ENCODE data around the gene LILRA5. TPM values are rescaled to one million over a fixed set of nuclear protein-coding genes. Genes with fewer than 3 reads are reported as not detected.
A peak's percentile ranks its signal among the peaks of the same experiment; 100 is the strongest.

The LILRA5 gene
- total RNA-seq, 5 donors from 2014 or later (not counting 1 experiment from before 2014, with no cell fraction given), result not detected

- no peaks in the 10 kb centered on the region for H3K9me3 Mint-ChIP-seq
- no peak overlapping the region for H3K4me3 Mint-ChIP-seq
- H3K9me3 ChIP-seq, result no peaks in the 10 kb centered on the region
- DNase-seq (no peak), ATAC-seq (replicated peaks in 1 of 4) (no peak)
- ChIA-PET POLR2A (no interaction called here), CTCF (interaction anchor here in 1 of 2 donors (0.6 kb wide), 1 partner anchor 311 kb away, joined by 3 read pairs; no protein-coding TSS in a partner anchor)
- H3K36me3 ChIP-seq (ENCODE audit: control insufficient read depth in 2 of 2, extremely low read depth in 1 of 2, insufficient read depth in 1 of 2, low read length in 1 of 2), result no peaks in the 10 kb centered on the region
- H3K4me1 ChIP-seq (ENCODE audit: control insufficient read depth in 1 of 2, extremely low read depth in 1 of 2, insufficient read depth in 2 of 2, low read length in 2 of 2), result peaks cover 0 to 5% of the 10 kb centered on the region in 2 experiments
- H3K27me3 ChIP-seq (replicated peaks in 1 of 2; ENCODE audit: control insufficient read depth in 2 of 2, extremely low read depth in 1 of 2, insufficient read depth in 2 of 2, low read length in 1 of 2), result peaks cover 0 to 56% of the 10 kb centered on the region in 2 experiments
- 77% methylated on average over 4 of the region's 6 CpGs for WGBS (ENCODE audit: insufficient coverage)
- H3K4me1 Mint-ChIP-seq, result peaks cover 0 to 2% (median 0%) of the 10 kb centered on the region in 3 donors
- no peak overlapping the region for H3K27ac Mint-ChIP-seq
- no peak overlapping the region for H3K27ac ChIP-seq (ENCODE audit: low read length)
- peaks cover 27 to 47% of the 10 kb centered on the region in 2 donors for H3K27me3 Mint-ChIP-seq
- H3K36me3 Mint-ChIP-seq, result no peaks in the 10 kb centered on the region
- H3K4me3 ChIP-seq (ENCODE audit: control insufficient read depth in 1 of 2, extremely low read depth in 1 of 2, low read length in 1 of 2), result no peak overlapping the region
Observed at GRCh38 chr19:54312011-54312410, 955 bp downstream of the LILRA5 start.

- Histone ChIP-seq H3K4me1 (ENCODE audit: control insufficient read depth in 1 of 2, extremely low read depth in 1 of 2, insufficient read depth in 2 of 2, low read length in 2 of 2) (no peaks in the 10 kb centered on the region), H3K36me3 (ENCODE audit: control insufficient read depth in 2 of 2, extremely low read depth in 1 of 2, insufficient read depth in 1 of 2, low read length in 1 of 2) (no peaks in the 10 kb centered on the region), H3K27ac (ENCODE audit: low read length) (no peak overlapping the region), H3K4me3 (ENCODE audit: control insufficient read depth in 1 of 2, extremely low read depth in 1 of 2, low read length in 1 of 2) (no peak overlapping the region), H3K9me3 (no peaks in the 10 kb centered on the region), H3K27me3 (replicated peaks in 1 of 2; ENCODE audit: control insufficient read depth in 2 of 2, extremely low read depth in 1 of 2, insufficient read depth in 2 of 2, low read length in 1 of 2) (peaks cover 0 to 56% of the 10 kb centered on the region in 2 experiments)
- H3K4me3 Mint-ChIP-seq, result no peak overlapping the region
- ATAC-seq (replicated peaks in 1 of 4), result no peak
- POLR2A ChIA-PET, result no interaction called here
- no peaks in the 10 kb centered on the region for H3K9me3 Mint-ChIP-seq
- peak overlapping the region in 1 of 2 donors; percentile 21 for H3K27ac Mint-ChIP-seq
- no CpG with 5 or more reads among the region's 5 CpGs for WGBS (ENCODE audit: insufficient coverage)
- H3K36me3 Mint-ChIP-seq, result no peaks in the 10 kb centered on the region
- CTCF ChIA-PET, result interaction anchor here in 1 of 2 donors (0.6 kb wide), 1 partner anchor 311 kb away, joined by 3 read pairs; no protein-coding TSS in a partner anchor
- DNase-seq, result no peak
- no peaks in the 10 kb centered on the region for H3K4me1 Mint-ChIP-seq
- H3K27me3 Mint-ChIP-seq, result peaks cover 27 to 44% of the 10 kb centered on the region in 2 donors
Observed at GRCh38 chr19:54311486-54311885, 1.5 kb downstream of the LILRA5 start.

- H3K36me3 ChIP-seq (ENCODE audit: control insufficient read depth in 2 of 2, extremely low read depth in 1 of 2, insufficient read depth in 1 of 2, low read length in 1 of 2), result no peaks in the 10 kb centered on the region
- no peak overlapping the region for H3K4me3 ChIP-seq (ENCODE audit: control insufficient read depth in 1 of 2, extremely low read depth in 1 of 2, low read length in 1 of 2)
- H3K4me3 Mint-ChIP-seq, result no peak overlapping the region
- ChIA-PET CTCF (no interaction called here), POLR2A (no interaction called here)
- no peaks in the 10 kb centered on the region for H3K9me3 ChIP-seq
- peaks cover 0 to 4% (median 0%) of the 10 kb centered on the region in 3 donors for H3K4me1 Mint-ChIP-seq
- WGBS (ENCODE audit: insufficient coverage), result no CpG with 5 or more reads among the region's 5 CpGs
- DNase-seq, result no peak
- peaks cover 20 to 40% of the 10 kb centered on the region in 2 donors for H3K27me3 Mint-ChIP-seq
- no peak overlapping the region for H3K27ac Mint-ChIP-seq
- no peak overlapping the region for H3K27ac ChIP-seq (ENCODE audit: low read length)
- no peaks in the 10 kb centered on the region for H3K36me3 Mint-ChIP-seq
- ATAC-seq (replicated peaks in 1 of 4), result no peak
- peaks cover 0 to 59% of the 10 kb centered on the region in 2 experiments for H3K27me3 ChIP-seq (replicated peaks in 1 of 2; ENCODE audit: control insufficient read depth in 2 of 2, extremely low read depth in 1 of 2, insufficient read depth in 2 of 2, low read length in 1 of 2)
- H3K4me1 ChIP-seq (ENCODE audit: control insufficient read depth in 1 of 2, extremely low read depth in 1 of 2, insufficient read depth in 2 of 2, low read length in 2 of 2), result peaks cover 0 to under 1% of the 10 kb centered on the region in 2 experiments
- no peaks in the 10 kb centered on the region for H3K9me3 Mint-ChIP-seq
Observed at GRCh38 chr19:54310543-54310942, 2.4 kb downstream of the LILRA5 start.

- peaks cover 2 to 11% (median 5%) of the 10 kb centered on the region in 3 donors for H3K4me1 Mint-ChIP-seq
- Histone ChIP-seq H3K4me1 (ENCODE audit: control insufficient read depth in 1 of 2, extremely low read depth in 1 of 2, insufficient read depth in 2 of 2, low read length in 2 of 2) (peaks cover 2 to 7% of the 10 kb centered on the region in 2 experiments), H3K27ac (ENCODE audit: low read length) (no peak overlapping the region), H3K9me3 (no peaks in the 10 kb centered on the region), H3K4me3 (ENCODE audit: control insufficient read depth in 1 of 2, extremely low read depth in 1 of 2, low read length in 1 of 2) (no peak overlapping the region), H3K27me3 (replicated peaks in 1 of 2; ENCODE audit: control insufficient read depth in 2 of 2, extremely low read depth in 1 of 2, insufficient read depth in 2 of 2, low read length in 1 of 2) (peaks cover 0 to 63% of the 10 kb centered on the region in 2 experiments), H3K36me3 (ENCODE audit: control insufficient read depth in 2 of 2, extremely low read depth in 1 of 2, insufficient read depth in 1 of 2, low read length in 1 of 2) (no peaks in the 10 kb centered on the region)
- no peak overlapping the region for H3K4me3 Mint-ChIP-seq
- ChIA-PET CTCF (no interaction called here), POLR2A (no interaction called here)
- 80% methylated on average over 5 of the region's 12 CpGs for WGBS (ENCODE audit: insufficient coverage)
- no peak for DNase-seq
- H3K27me3 Mint-ChIP-seq, result peaks cover 20 to 40% of the 10 kb centered on the region in 2 donors
- H3K9me3 Mint-ChIP-seq, result no peaks in the 10 kb centered on the region
- H3K27ac Mint-ChIP-seq, result no peak overlapping the region
- H3K36me3 Mint-ChIP-seq, result no peaks in the 10 kb centered on the region
- no peak for ATAC-seq (replicated peaks in 1 of 4)
Observed at GRCh38 chr19:54309811-54310210, 3.2 kb downstream of the LILRA5 start.

GRCh38 chr19:54307389-54308020 is 5.5 kb downstream of the LILRA5 start:
- H3K4me1 Mint-ChIP-seq, result peaks cover 17 to 29% (median 23%) of the 10 kb centered on the region in 3 donors
- H3K36me3 Mint-ChIP-seq, result no peaks in the 10 kb centered on the region
- Histone ChIP-seq H3K27ac (ENCODE audit: low read length) (no peak overlapping the region), H3K4me1 (ENCODE audit: control insufficient read depth in 1 of 2, extremely low read depth in 1 of 2, insufficient read depth in 2 of 2, low read length in 2 of 2) (peaks cover 11 to 15% of the 10 kb centered on the region in 2 experiments), H3K27me3 (replicated peaks in 1 of 2; ENCODE audit: control insufficient read depth in 2 of 2, extremely low read depth in 1 of 2, insufficient read depth in 2 of 2, low read length in 1 of 2) (peaks cover 0 to 61% of the 10 kb centered on the region in 2 experiments), H3K4me3 (ENCODE audit: control insufficient read depth in 1 of 2, extremely low read depth in 1 of 2, low read length in 1 of 2) (no peak overlapping the region), H3K36me3 (ENCODE audit: control insufficient read depth in 2 of 2, extremely low read depth in 1 of 2, insufficient read depth in 1 of 2, low read length in 1 of 2) (no peaks in the 10 kb centered on the region), H3K9me3 (no peaks in the 10 kb centered on the region)
- no peak for ATAC-seq (replicated peaks in 1 of 4)
- ChIA-PET POLR2A (no interaction called here), CTCF (no interaction called here)
- 90% methylated on average over 4 of the region's 5 CpGs for WGBS (ENCODE audit: insufficient coverage)
- H3K9me3 Mint-ChIP-seq, result no peaks in the 10 kb centered on the region
- peaks cover 12 to 24% of the 10 kb centered on the region in 2 donors for H3K27me3 Mint-ChIP-seq
- H3K27ac Mint-ChIP-seq, result peak overlapping the region in 1 of 2 donors; percentile 43
- no peak for DNase-seq
- no peak overlapping the region for H3K4me3 Mint-ChIP-seq

GRCh38 chr19:54305141-54305540 is 7.8 kb downstream of the LILRA5 start:
- DNase-seq, result no peak
- ATAC-seq (replicated peaks in 1 of 4), result no peak
- ChIA-PET CTCF (interaction anchor here (0.7 to 1.0 kb wide), 2 partner anchors 73 to 76 kb away, joined by 3 to 4 read pairs; no protein-coding TSS in a partner anchor), POLR2A (no interaction called here)
- Mint-ChIP-seq H3K4me1 (peaks cover 17 to 29% (median 23%) of the 10 kb centered on the region in 3 donors), H3K27me3 (peaks cover under 1 to 8% of the 10 kb centered on the region in 2 donors), H3K36me3 (no peaks in the 10 kb centered on the region), H3K9me3 (no peaks in the 10 kb centered on the region), H3K4me3 (peak overlapping the region in 1 of 3 donors; percentile 55), H3K27ac (peak overlapping the region in 1 of 2 donors; percentile 69)
- H3K36me3 ChIP-seq (ENCODE audit: control insufficient read depth in 2 of 2, extremely low read depth in 1 of 2, insufficient read depth in 1 of 2, low read length in 1 of 2), result no peaks in the 10 kb centered on the region
- no peaks in the 10 kb centered on the region for H3K9me3 ChIP-seq
- H3K4me1 ChIP-seq (ENCODE audit: control insufficient read depth in 1 of 2, extremely low read depth in 1 of 2, insufficient read depth in 2 of 2, low read length in 2 of 2), result peaks cover 11 to 15% of the 10 kb centered on the region in 2 experiments
- no peak overlapping the region for H3K4me3 ChIP-seq (ENCODE audit: control insufficient read depth in 1 of 2, extremely low read depth in 1 of 2, low read length in 1 of 2)
- no peak overlapping the region for H3K27ac ChIP-seq (ENCODE audit: low read length)
- WGBS (ENCODE audit: insufficient coverage), result no CpG with 5 or more reads among the region's 1 CpG
- H3K27me3 ChIP-seq (replicated peaks in 1 of 2; ENCODE audit: control insufficient read depth in 2 of 2, extremely low read depth in 1 of 2, insufficient read depth in 2 of 2, low read length in 1 of 2), result peaks cover 0 to 48% of the 10 kb centered on the region in 2 experiments

Measured in T-cell (primary cell).